Endothelial cell of umbilical vein (primary cell): ENCODE results near the gene PITPNB. TPM values are rescaled to one million over a fixed set of nuclear protein-coding genes. Genes with fewer than 3 reads are reported as not detected.

Source experiments
- BruUV-seq: library from RNA; stranded (reverse); fragments of 400-500 nt; replicated peaks from 2 replicates; lab custom pipeline; 2021; lab: Mats Ljungman, UMichigan
- CTCF ChIA-PET: fragments of 300-600, 350-600 bp; sonication (Branson Sonifier 250); formaldehyde crosslinking; loops from one replicate; lab custom pipeline; 2021; ENCODE audit warnings: antibody characterized with exemption, inconsistent platforms; lab: Charles Lee
- POLR2A ChIA-PET: fragments of 300-600, 350-600 bp; sonication (Branson Sonifier 250); formaldehyde crosslinking; loops from one replicate; lab custom pipeline; 2021; ENCODE audit warnings: antibody characterized with exemption, inconsistent platforms; lab: Charles Lee
- DNase-seq: peaks from one replicate; pipeline ENCODE4 v3.0.0-alpha.2; 2011; ENCODE audit warnings: low read depth, low spot score
- FAIRE-seq: peaks from 2 replicates; lab custom pipeline; 2011; peaks lifted over from hg19 to GRCh38; lab: Jason Lieb, UNC
- H2AFZ ChIP-seq: 2 replicates; pipeline ENCODE4 v1.6.0; 2012; ENCODE audit warnings: low read depth, low read length, control low read depth, inconsistent platforms
- H3K27ac ChIP-seq: 2 replicates; pipeline ENCODE4 v1.5.1; 2011; ENCODE audit warnings: low read depth, mild to moderate bottlenecking, control low read depth, low read length, moderate library complexity; ENCODE audit not compliant: insufficient read depth
- H3K27me3 ChIP-seq, 2 experiments: 2 replicates each; pipeline versions ENCODE4 v1.6.0 to v1.6.1; 2011; ENCODE audit warnings: low read length in 2 of 2, mixed read lengths in 1 of 2; ENCODE audit not compliant: control insufficient read depth in 2 of 2, insufficient read depth in 2 of 2
- H3K36me3 ChIP-seq, 2 experiments: 2 replicates in 1 of 2; 3 replicates in 1 of 2; pipeline ENCODE4 v1.5.1; 2011; ENCODE audit warnings: low read length in 2 of 2, mild to moderate bottlenecking in 1 of 2, moderate library complexity in 1 of 2; ENCODE audit not compliant: control insufficient read depth in 2 of 2, insufficient read depth in 2 of 2; ENCODE audit errors: extremely low read depth in 1 of 2
- H3K4me1 ChIP-seq: 3 replicates; pipeline ENCODE4 v1.5.1; 2011; ENCODE audit warnings: mild to moderate bottlenecking, low read length; ENCODE audit not compliant: control insufficient read depth, insufficient read depth; ENCODE audit errors: extremely low read depth
- H3K4me2 ChIP-seq: 2 replicates; pipeline ENCODE4 v1.6.1; 2011; ENCODE audit warnings: low read length, control low read depth, mixed read lengths; ENCODE audit not compliant: insufficient read depth
- H3K4me3 ChIP-seq, 3 experiments: fragments of 200-600 bp in 1 of 3; sonication (generic), shearing (Covaris generic) in 1 of 3; replicated peaks in 1 of 3; 2 replicates each; pipeline ENCODE4 v1.5.1; 2011 to 2016; ENCODE audit warnings: control low read depth in 3 of 3, low read length in 3 of 3, mild to moderate bottlenecking in 2 of 3, inconsistent platforms in 1 of 3, low read depth in 1 of 3, moderate library complexity in 1 of 3; ENCODE audit not compliant: insufficient read depth in 1 of 3
- H3K79me2 ChIP-seq: 2 replicates; pipeline ENCODE4 v1.6.0; 2012; ENCODE audit warnings: low read length, inconsistent platforms; ENCODE audit not compliant: control insufficient read depth, insufficient read depth
- H3K9ac ChIP-seq: replicated peaks from 2 replicates; pipeline ENCODE3; 2011; ENCODE audit warnings: low read length, control low read depth; ENCODE audit not compliant: insufficient read depth; ENCODE audit errors: extremely low read depth
- H3K9me1 ChIP-seq: replicated peaks from 3 replicates; pipeline ENCODE4 v1.6.0; 2011; ENCODE audit warnings: mild to moderate bottlenecking, low read length; ENCODE audit not compliant: control insufficient read depth, insufficient read depth; ENCODE audit errors: extremely low read depth
- H3K9me3 ChIP-seq: replicated peaks from 2 replicates; pipeline ENCODE4 v1.5.1; 2012; ENCODE audit warnings: low read length, inconsistent platforms; ENCODE audit not compliant: control insufficient read depth, insufficient read depth
- H4K20me1 ChIP-seq: replicated peaks from 2 replicates; pipeline ENCODE3; 2011; ENCODE audit warnings: mild to moderate bottlenecking, low read length; ENCODE audit not compliant: control insufficient read depth, insufficient read depth; ENCODE audit errors: extremely low read depth
- FOS ChIP-seq: IDR thresholded peaks from 2 replicates; pipeline ENCODE4 v1.6.1; 2011; ENCODE audit warnings: mild to moderate bottlenecking, low read length, moderate library complexity, borderline replicate concordance; ENCODE audit not compliant: insufficient read depth
- GATA2 ChIP-seq: IDR thresholded peaks from 2 replicates; pipeline ENCODE4 v1.7.0; 2011; ENCODE audit warnings: low read depth, mild to moderate bottlenecking, moderate library complexity, mixed read lengths, low read length; ENCODE audit not compliant: insufficient read length, insufficient read depth
- JUN ChIP-seq: IDR thresholded peaks from 2 replicates; pipeline ENCODE4 v1.6.1; 2011; ENCODE audit warnings: borderline replicate concordance, low read depth; ENCODE audit not compliant: insufficient read length, insufficient read depth
- POLR2A ChIP-seq: IDR thresholded peaks from 2 replicates; pipeline ENCODE4 v1.6.1; 2012; ENCODE audit warnings: low read depth, mild to moderate bottlenecking, control low read depth, low read length
- POLR2AphosphoS5 ChIP-seq: IDR thresholded peaks from 2 replicates; pipeline ENCODE4 v1.6.1; 2012; ENCODE audit warnings: low read depth, mild to moderate bottlenecking, control low read depth, low read length, moderate library complexity; ENCODE audit not compliant: insufficient read depth
- dilution Hi-C: fragments of 300-500 bp; cut with MboI; formaldehyde crosslinking; loops from one replicate; pipeline ENCODE4 v1.15.0; 2019; ENCODE audit warnings: low sequenced_read_pairs; ENCODE audit not compliant: extremely low pct_ligation_motif_present
- intact Hi-C: fragments of 100-400 bp; cut with micrococcal nuclease; formaldehyde crosslinking; loops from one replicate; pipeline ENCODE4 v1.10.0; 2022
- polyA plus RNA-seq, 4 experiments: library from polyadenylated mRNA; depleted of rRNA in 3 of 4; stranded (reverse) in 3 of 4; unstranded in 1 of 4; fragments of >200 nt; gene quantifications; 2 replicates each; pipeline versions ENCODE4 v1.2.1 to v1.2.3, GENCODE V29; 2011 to 2012; ENCODE audit warnings: missing spikeins in 1 of 4
- total RNA-seq: library from RNA; stranded (reverse); gene quantifications from 2 replicates; pipeline ENCODE4 v1.2.3, GENCODE V29; 2021
- TF ChIP-seq, protein P1 (sequence below): IDR thresholded peaks from 2 replicates; pipeline ENCODE4 v1.6.1; 2011; ENCODE audit not compliant: insufficient read depth, insufficient read length
- TF ChIP-seq, protein P2 (sequence below), 2 donors: IDR thresholded peaks; 1 replicate in 1 of 2; 2 replicates in 1 of 2; pipeline ENCODE4 v1.5.1; 2011; ENCODE audit warnings: low read length in 2 of 2, mild to moderate bottlenecking in 2 of 2, moderate library complexity in 2 of 2, control low read depth in 1 of 2, inconsistent platforms in 1 of 2, low read depth in 1 of 2; ENCODE audit not compliant: insufficient read depth in 1 of 2; ENCODE audit errors: extremely low read depth in 1 of 2

Gene PITPNB
- total and polyA plus RNA-seq, 2 donors (not counting 3 experiments of a cell fraction or from before 2014, with no cell fraction given): 29.7 to 108 TPM

DNA sequence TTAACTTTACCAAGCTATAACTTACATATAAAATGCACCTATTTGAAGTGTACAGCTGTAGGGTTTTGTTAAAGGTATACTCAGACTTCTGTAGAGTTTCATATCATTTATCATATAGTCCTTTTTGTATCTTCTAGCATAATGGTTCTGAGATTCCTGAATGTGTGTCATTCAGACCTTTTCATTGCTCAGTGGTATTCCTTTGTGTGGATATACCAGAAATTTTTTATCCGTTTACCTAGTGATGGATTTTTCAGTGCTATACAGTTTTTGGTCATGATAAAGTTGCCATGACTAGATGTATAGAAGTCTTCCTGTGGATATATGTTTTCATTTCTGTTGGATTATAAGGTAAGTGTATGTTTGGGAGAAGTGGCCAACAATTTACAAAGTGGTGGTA lies 6.3 kb upstream of the PITPNB start:
- CTCF ChIA-PET: interaction anchor here (0.9 kb wide), 1 partner anchor 65 kb away, joined by 3 read pairs; no protein-coding TSS in a partner anchor

More for the DNA sequence above, 6.3 kb upstream of the PITPNB start:
- POLR2A ChIA-PET: no interaction called here
- no peaks in the 10 kb centered on the region for H4K20me1 ChIP-seq
- H3K4me2 ChIP-seq: no peak overlapping the region
- no peaks in the 10 kb centered on the region for H3K9me3 ChIP-seq
- no peak overlapping the region for H3K27ac ChIP-seq
- TF ChIP-seq, protein P1, sequence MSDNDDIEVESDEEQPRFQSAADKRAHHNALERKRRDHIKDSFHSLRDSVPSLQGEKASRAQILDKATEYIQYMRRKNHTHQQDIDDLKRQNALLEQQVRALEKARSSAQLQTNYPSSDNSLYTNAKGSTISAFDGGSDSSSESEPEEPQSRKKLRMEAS: no peak
- TF ChIP-seq, protein P2, sequence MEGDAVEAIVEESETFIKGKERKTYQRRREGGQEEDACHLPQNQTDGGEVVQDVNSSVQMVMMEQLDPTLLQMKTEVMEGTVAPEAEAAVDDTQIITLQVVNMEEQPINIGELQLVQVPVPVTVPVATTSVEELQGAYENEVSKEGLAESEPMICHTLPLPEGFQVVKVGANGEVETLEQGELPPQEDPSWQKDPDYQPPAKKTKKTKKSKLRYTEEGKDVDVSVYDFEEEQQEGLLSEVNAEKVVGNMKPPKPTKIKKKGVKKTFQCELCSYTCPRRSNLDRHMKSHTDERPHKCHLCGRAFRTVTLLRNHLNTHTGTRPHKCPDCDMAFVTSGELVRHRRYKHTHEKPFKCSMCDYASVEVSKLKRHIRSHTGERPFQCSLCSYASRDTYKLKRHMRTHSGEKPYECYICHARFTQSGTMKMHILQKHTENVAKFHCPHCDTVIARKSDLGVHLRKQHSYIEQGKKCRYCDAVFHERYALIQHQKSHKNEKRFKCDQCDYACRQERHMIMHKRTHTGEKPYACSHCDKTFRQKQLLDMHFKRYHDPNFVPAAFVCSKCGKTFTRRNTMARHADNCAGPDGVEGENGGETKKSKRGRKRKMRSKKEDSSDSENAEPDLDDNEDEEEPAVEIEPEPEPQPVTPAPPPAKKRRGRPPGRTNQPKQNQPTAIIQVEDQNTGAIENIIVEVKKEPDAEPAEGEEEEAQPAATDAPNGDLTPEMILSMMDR (IDR thresholded peaks at IDR 0.05; ENCODE audit: extremely low read depth in 1 of 2, insufficient read depth in 1 of 2, low read depth in 1 of 2, low read length in 2 of 2): no peak
- TF ChIP-seq POLR2AphosphoS5: no peak
- TF ChIP-seq POLR2A: no peak
- no peak for TF ChIP-seq FOS
- no peak for TF ChIP-seq GATA2
- TF ChIP-seq JUN: no peak
- no peak overlapping the region for H2AFZ ChIP-seq
- no TSS peak for BruUV-seq
- H3K9ac ChIP-seq: no peak overlapping the region
- no peak overlapping the region for H3K4me3 ChIP-seq
- FAIRE-seq (no peak), DNase-seq (no peak)
- intact Hi-C loops (no loop called here), dilution Hi-C loops (no loop called here)
- peaks cover 23% of the 10 kb centered on the region for H3K79me2 ChIP-seq
- H3K36me3 ChIP-seq: peaks cover 0 to 2% of the 10 kb centered on the region in 2 experiments
- H3K27me3 ChIP-seq: no peaks in the 10 kb centered on the region
- no peaks in the 10 kb centered on the region for H3K9me1 ChIP-seq
- peaks cover 8% of the 10 kb centered on the region for H3K4me1 ChIP-seq
